HCT116 (cell line): ENCODE data around the gene SLC25A25.

Source experiments
- CBX3 ChIP-seq: IDR thresholded peaks from 2 replicates; pipeline ENCODE4 v1.6.1; 2012; ENCODE audit warnings: low read depth
- EZH2 ChIP-seq: fragments of 200-600 bp; sonication (generic); IDR thresholded peaks from 2 replicates; pipeline ENCODE4 v1.6.1; 2017; ENCODE audit warnings: antibody characterized with exemption, mixed run types
- POLR2A ChIP-seq: IDR thresholded peaks from 2 replicates; pipeline ENCODE4 v1.7.0; 2011; ENCODE audit warnings: borderline replicate concordance; ENCODE audit not compliant: insufficient read depth, insufficient read length; ENCODE audit errors: extremely low read depth
- POLR2AphosphoS5 ChIP-seq: IDR thresholded peaks from 2 replicates; pipeline ENCODE4 v1.6.1; 2011; ENCODE audit warnings: mild to moderate bottlenecking, low read depth, low read length, moderate library complexity
- TCF7L2 ChIP-seq: IDR thresholded peaks from 2 replicates; pipeline ENCODE4 v1.7.0; 2011; ENCODE audit warnings: borderline replicate concordance, inconsistent platforms; ENCODE audit not compliant: insufficient read depth, insufficient read length; ENCODE audit errors: extremely low read depth
- YY1 ChIP-seq: IDR thresholded peaks from 2 replicates; pipeline ENCODE4 v1.6.1; 2011; ENCODE audit warnings: low read length, low read depth, moderate library complexity, mild to moderate bottlenecking; ENCODE audit not compliant: insufficient replicate concordance; ENCODE audit errors: extremely low read depth
- TF ChIP-seq, protein P1 (sequence below), 3 experiments: fragments of 200-600 bp in 1 of 3; sonication (generic) in 1 of 3; IDR thresholded peaks in 2 of 3; conservative IDR thresholded peaks in 1 of 3; 2 replicates each; pipeline ENCODE4 v1.5.1; 2012 to 2017; ENCODE audit warnings: low read depth in 2 of 3, low read length in 2 of 3, antibody characterized with exemption in 1 of 3, borderline replicate concordance in 1 of 3, control low read depth in 1 of 3, mild to moderate bottlenecking in 1 of 3, mixed read lengths in 1 of 3, mixed run types in 1 of 3, moderate library complexity in 1 of 3; ENCODE audit not compliant: insufficient read depth in 1 of 3
- TF ChIP-seq, protein P2 (sequence below): IDR thresholded peaks from 2 replicates; pipeline ENCODE4 v1.6.1; 2011; ENCODE audit warnings: mild to moderate bottlenecking, low read length, moderate library complexity; ENCODE audit not compliant: insufficient replicate concordance; ENCODE audit errors: extremely low read depth
- TF ChIP-seq, protein P3 (sequence below): IDR thresholded peaks from 2 replicates; pipeline ENCODE4 v1.6.1; 2012; ENCODE audit warnings: low read depth
- TF ChIP-seq, protein P4 (sequence below): IDR thresholded peaks from 2 replicates; pipeline ENCODE4 v1.6.1; 2012

DNA sequence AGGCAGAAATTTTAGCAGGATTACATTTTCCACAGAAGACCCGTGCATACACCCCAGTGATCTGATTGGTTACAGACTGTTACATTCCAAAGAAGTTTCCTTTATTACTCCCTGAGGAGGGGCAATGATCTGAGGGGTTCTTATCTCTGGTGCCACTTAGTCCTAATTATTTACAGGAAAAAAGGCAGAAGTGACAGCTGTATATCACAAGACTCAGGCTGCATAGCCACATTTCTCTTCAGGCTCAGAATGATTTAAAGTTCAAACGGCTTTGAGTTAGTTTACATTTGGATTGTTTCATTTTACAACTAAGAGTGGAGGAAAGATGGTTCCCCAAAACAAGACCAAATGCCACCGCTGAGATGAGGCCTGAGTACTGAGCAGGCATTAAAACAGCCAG, 18.2 kb upstream of the SLC25A25 start:
- TF ChIP-seq POLR2AphosphoS5, result no peak
- TF ChIP-seq, protein P1, sequence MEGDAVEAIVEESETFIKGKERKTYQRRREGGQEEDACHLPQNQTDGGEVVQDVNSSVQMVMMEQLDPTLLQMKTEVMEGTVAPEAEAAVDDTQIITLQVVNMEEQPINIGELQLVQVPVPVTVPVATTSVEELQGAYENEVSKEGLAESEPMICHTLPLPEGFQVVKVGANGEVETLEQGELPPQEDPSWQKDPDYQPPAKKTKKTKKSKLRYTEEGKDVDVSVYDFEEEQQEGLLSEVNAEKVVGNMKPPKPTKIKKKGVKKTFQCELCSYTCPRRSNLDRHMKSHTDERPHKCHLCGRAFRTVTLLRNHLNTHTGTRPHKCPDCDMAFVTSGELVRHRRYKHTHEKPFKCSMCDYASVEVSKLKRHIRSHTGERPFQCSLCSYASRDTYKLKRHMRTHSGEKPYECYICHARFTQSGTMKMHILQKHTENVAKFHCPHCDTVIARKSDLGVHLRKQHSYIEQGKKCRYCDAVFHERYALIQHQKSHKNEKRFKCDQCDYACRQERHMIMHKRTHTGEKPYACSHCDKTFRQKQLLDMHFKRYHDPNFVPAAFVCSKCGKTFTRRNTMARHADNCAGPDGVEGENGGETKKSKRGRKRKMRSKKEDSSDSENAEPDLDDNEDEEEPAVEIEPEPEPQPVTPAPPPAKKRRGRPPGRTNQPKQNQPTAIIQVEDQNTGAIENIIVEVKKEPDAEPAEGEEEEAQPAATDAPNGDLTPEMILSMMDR (IDR thresholded peaks at IDR 0.05 in 2 of 3, conservative IDR thresholded peaks at IDR 0.05 in 1 of 3; ENCODE audit: borderline replicate concordance in 1 of 3, insufficient read depth in 1 of 3, low read depth in 2 of 3, low read length in 2 of 3), result no peak
- TF ChIP-seq POLR2A, result no peak
- TF ChIP-seq, protein P2, sequence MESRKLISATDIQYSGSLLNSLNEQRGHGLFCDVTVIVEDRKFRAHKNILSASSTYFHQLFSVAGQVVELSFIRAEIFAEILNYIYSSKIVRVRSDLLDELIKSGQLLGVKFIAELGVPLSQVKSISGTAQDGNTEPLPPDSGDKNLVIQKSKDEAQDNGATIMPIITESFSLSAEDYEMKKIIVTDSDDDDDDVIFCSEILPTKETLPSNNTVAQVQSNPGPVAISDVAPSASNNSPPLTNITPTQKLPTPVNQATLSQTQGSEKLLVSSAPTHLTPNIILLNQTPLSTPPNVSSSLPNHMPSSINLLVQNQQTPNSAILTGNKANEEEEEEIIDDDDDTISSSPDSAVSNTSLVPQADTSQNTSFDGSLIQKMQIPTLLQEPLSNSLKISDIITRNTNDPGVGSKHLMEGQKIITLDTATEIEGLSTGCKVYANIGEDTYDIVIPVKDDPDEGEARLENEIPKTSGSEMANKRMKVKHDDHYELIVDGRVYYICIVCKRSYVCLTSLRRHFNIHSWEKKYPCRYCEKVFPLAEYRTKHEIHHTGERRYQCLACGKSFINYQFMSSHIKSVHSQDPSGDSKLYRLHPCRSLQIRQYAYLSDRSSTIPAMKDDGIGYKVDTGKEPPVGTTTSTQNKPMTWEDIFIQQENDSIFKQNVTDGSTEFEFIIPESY, result no peak
- no peak for TF ChIP-seq TCF7L2
- no peak for TF ChIP-seq CBX3
- TF ChIP-seq, protein P3, sequence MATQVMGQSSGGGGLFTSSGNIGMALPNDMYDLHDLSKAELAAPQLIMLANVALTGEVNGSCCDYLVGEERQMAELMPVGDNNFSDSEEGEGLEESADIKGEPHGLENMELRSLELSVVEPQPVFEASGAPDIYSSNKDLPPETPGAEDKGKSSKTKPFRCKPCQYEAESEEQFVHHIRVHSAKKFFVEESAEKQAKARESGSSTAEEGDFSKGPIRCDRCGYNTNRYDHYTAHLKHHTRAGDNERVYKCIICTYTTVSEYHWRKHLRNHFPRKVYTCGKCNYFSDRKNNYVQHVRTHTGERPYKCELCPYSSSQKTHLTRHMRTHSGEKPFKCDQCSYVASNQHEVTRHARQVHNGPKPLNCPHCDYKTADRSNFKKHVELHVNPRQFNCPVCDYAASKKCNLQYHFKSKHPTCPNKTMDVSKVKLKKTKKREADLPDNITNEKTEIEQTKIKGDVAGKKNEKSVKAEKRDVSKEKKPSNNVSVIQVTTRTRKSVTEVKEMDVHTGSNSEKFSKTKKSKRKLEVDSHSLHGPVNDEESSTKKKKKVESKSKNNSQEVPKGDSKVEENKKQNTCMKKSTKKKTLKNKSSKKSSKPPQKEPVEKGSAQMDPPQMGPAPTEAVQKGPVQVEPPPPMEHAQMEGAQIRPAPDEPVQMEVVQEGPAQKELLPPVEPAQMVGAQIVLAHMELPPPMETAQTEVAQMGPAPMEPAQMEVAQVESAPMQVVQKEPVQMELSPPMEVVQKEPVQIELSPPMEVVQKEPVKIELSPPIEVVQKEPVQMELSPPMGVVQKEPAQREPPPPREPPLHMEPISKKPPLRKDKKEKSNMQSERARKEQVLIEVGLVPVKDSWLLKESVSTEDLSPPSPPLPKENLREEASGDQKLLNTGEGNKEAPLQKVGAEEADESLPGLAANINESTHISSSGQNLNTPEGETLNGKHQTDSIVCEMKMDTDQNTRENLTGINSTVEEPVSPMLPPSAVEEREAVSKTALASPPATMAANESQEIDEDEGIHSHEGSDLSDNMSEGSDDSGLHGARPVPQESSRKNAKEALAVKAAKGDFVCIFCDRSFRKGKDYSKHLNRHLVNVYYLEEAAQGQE, result no peak
- TF ChIP-seq EZH2, result no peak
- TF ChIP-seq, protein P4, sequence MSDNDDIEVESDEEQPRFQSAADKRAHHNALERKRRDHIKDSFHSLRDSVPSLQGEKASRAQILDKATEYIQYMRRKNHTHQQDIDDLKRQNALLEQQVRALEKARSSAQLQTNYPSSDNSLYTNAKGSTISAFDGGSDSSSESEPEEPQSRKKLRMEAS, result no peak
- TF ChIP-seq YY1, result no peak
